OCI-LY7 (cell line): ENCODE results near the gene EYA3. TPM values are rescaled to one million over a fixed set of nuclear protein-coding genes. Genes with fewer than 3 reads are reported as not detected.
"Not testable (repeated sequence)": the region's sequence is repeated elsewhere in the genome, so short reads cannot be mapped to it uniquely, and the experiment has no call there.

ENCODE experiments used
- BruUV-seq: library from RNA; stranded (reverse); fragments of 400-500 nt; replicated peaks from 2 replicates; lab custom pipeline; 2021; lab: Mats Ljungman, UMichigan
- CTCF ChIA-PET: fragments of 300-600 bp; sonication (Branson Sonifier 250); formaldehyde crosslinking; loops from one replicate; lab custom pipeline; 2022; ENCODE audit warnings: antibody characterized with exemption; ENCODE audit not compliant: unreplicated experiment; lab: Charles Lee
- POLR2A ChIA-PET: fragments of 300-600 bp; sonication (Branson Sonifier 250); formaldehyde crosslinking; loops from one replicate; lab custom pipeline; 2022; ENCODE audit warnings: antibody characterized with exemption; lab: Charles Lee
- DNase-seq: peaks from one replicate; pipeline ENCODE4 v3.0.0-alpha.2; 2015; ENCODE audit warnings: low spot score
- H2AFZ ChIP-seq: fragments of 200-600 bp; sonication (generic), shearing (Covaris generic); 2 replicates; pipeline ENCODE4 v1.6.1; 2014; ENCODE audit warnings: mild to moderate bottlenecking, antibody characterized with exemption, low read length, moderate library complexity
- H3K27ac ChIP-seq: fragments of 200-600 bp; sonication (generic); 2 replicates; pipeline ENCODE4 v1.5.1; 2014; ENCODE audit warnings: mixed run types, low read depth, mild to moderate bottlenecking, moderate library complexity, low read length, inconsistent platforms; ENCODE audit not compliant: poor library complexity, severe bottlenecking
- H3K36me3 ChIP-seq: fragments of 200-600 bp; sonication (generic); 2 replicates; pipeline ENCODE4 v1.6.1; 2014; ENCODE audit warnings: mild to moderate bottlenecking, antibody characterized with exemption, low read length, moderate library complexity, mixed read lengths; ENCODE audit not compliant: insufficient read depth
- H3K4me1 ChIP-seq: fragments of 200-600 bp; sonication (generic); 2 replicates; pipeline ENCODE4 v1.5.1; 2014; ENCODE audit warnings: mild to moderate bottlenecking, low read length; ENCODE audit not compliant: insufficient read depth, poor library complexity, severe bottlenecking
- H3K4me2 ChIP-seq: fragments of 200-600 bp; sonication (generic); 2 replicates; pipeline ENCODE4 v1.6.1; 2014; ENCODE audit warnings: mild to moderate bottlenecking, low read length
- H3K4me3 ChIP-seq: fragments of 200-600 bp; sonication (generic); 2 replicates; pipeline ENCODE4 v1.5.1; 2014; ENCODE audit warnings: mild to moderate bottlenecking, low read depth, low read length; ENCODE audit not compliant: poor library complexity, severe bottlenecking
- H3K79me2 ChIP-seq: fragments of 200-600 bp; sonication (generic); 2 replicates; pipeline ENCODE4 v1.6.1; 2016; ENCODE audit warnings: low read depth, mild to moderate bottlenecking, low read length, moderate library complexity, mixed read lengths; ENCODE audit not compliant: insufficient read depth
- H3K9me2 ChIP-seq: fragments of 200-600 bp; sonication (generic); 2 replicates; pipeline ENCODE4 v1.6.1; 2016; ENCODE audit warnings: mild to moderate bottlenecking, low read length, mixed read lengths; ENCODE audit not compliant: insufficient read depth
- H3K9me3 ChIP-seq: fragments of 200-600 bp; sonication (generic); 2 replicates; pipeline ENCODE4 v1.6.1; 2014; ENCODE audit warnings: mild to moderate bottlenecking, mixed run types, low read length, mixed read lengths
- H4K20me1 ChIP-seq: fragments of 200-600 bp; sonication (generic); 2 replicates; pipeline ENCODE4 v1.6.1; 2014; ENCODE audit warnings: mild to moderate bottlenecking, antibody characterized with exemption, low read length, moderate library complexity, mixed read lengths; ENCODE audit not compliant: insufficient read depth
- CTCF ChIP-seq: fragments of 200-600 bp; sonication (generic); conservative IDR thresholded peaks from 2 replicates; pipeline ENCODE4 v1.5.1; 2014; ENCODE audit warnings: mild to moderate bottlenecking, antibody characterized with exemption, low read length, moderate library complexity, mixed read lengths
- EZH2phosphoT487 ChIP-seq: fragments of 200-600 bp; sonication (generic); IDR thresholded peaks from 2 replicates; pipeline ENCODE4 v1.6.1; 2018; ENCODE audit warnings: low read depth, borderline replicate concordance, mild to moderate bottlenecking, mixed run types, antibody characterized with exemption, low read length, moderate library complexity, mixed read lengths
- intact Hi-C: fragments of 100-400 bp; cut with micrococcal nuclease; formaldehyde crosslinking; loops from one replicate; pipeline ENCODE4 v1.10.0; 2022; ENCODE audit not compliant: unreplicated experiment
- total RNA-seq, 2 experiments: library from RNA; depleted of rRNA in 1 of 2; stranded (reverse); fragments of >200 nt in 1 of 2; shearing (Covaris generic) in 1 of 2; gene quantifications; 2 replicates each; pipeline ENCODE4 v1.2.3, GENCODE V29; 2014 to 2022

The EYA3 gene
- total RNA-seq, 2 experiments from 2014 or later, result 29.0 to 114 TPM

GRCh38 chr1:28002600-28002999 lies 85.8 kb downstream of the EYA3 start:
- Histone ChIP-seq H3K36me3 (peaks cover 72% of the 10 kb centered on the region), H2AFZ (no peak overlapping the region), H3K4me1 (no peaks in the 10 kb centered on the region), H3K4me3 (no peak overlapping the region), H3K9me3 (no peaks in the 10 kb centered on the region), H4K20me1 (no peaks in the 10 kb centered on the region), H3K9me2 (no peaks in the 10 kb centered on the region), H3K27ac (no peak overlapping the region), H3K4me2 (no peak overlapping the region), H3K79me2 (no peaks in the 10 kb centered on the region)
- TF ChIP-seq CTCF (no peak), EZH2phosphoT487 (no peak)
- CTCF ChIA-PET, result no interaction called here
- POLR2A ChIA-PET, result interaction anchor here (0.6 kb wide), 1 partner anchor 185 kb away, joined by 3 read pairs; no protein-coding TSS in a partner anchor
- no TSS peak for BruUV-seq
- intact Hi-C loops, result no loop called here
- no peak for DNase-seq

GRCh38 chr1:27999055-27999454 lies 89.4 kb downstream of the EYA3 start:
- no TSS peak for BruUV-seq
- Histone ChIP-seq H3K27ac (no peak overlapping the region), H2AFZ (no peak overlapping the region), H3K36me3 (peaks cover 79% of the 10 kb centered on the region), H3K4me2 (no peak overlapping the region), H3K79me2 (no peaks in the 10 kb centered on the region), H3K9me3 (no peaks in the 10 kb centered on the region), H3K4me1 (no peaks in the 10 kb centered on the region), H3K4me3 (no peak overlapping the region), H3K9me2 (no peaks in the 10 kb centered on the region), H4K20me1 (no peaks in the 10 kb centered on the region)
- intact Hi-C loops, result no loop called here
- no peak for DNase-seq
- ChIA-PET CTCF (no interaction called here), POLR2A (interaction anchor here (0.5 to 0.6 kb wide), 2 partner anchors 11 to 24 kb away, joined by 3 to 4 read pairs; no protein-coding TSS in a partner anchor)
- TF ChIP-seq CTCF (no peak), EZH2phosphoT487 (no peak)

- H3K4me2 ChIP-seq, H2AFZ ChIP-seq, DNase-seq, H3K79me2 ChIP-seq, H3K4me1 ChIP-seq, BruUV-seq, H3K9me2 ChIP-seq, H3K4me3 ChIP-seq, H4K20me1 ChIP-seq, intact Hi-C loops, H3K27ac ChIP-seq, H3K9me3 ChIP-seq, POLR2A ChIA-PET, CTCF ChIA-PET: not testable (repeated sequence)
- peaks cover 96% of the 10 kb centered on the region for H3K36me3 ChIP-seq
Observed at GRCh38 chr1:27994526-27994925, 93.9 kb downstream of the EYA3 start.
